Measurements from ENCODE around the gene TTYH3. TPM values are rescaled to one million over a fixed set of nuclear protein-coding genes. Genes with fewer than 3 reads are reported as not detected.

Gene TTYH3
- total and polyA plus RNA-seq, 2 of the 13 experiments (the other 11 are each of a cell fraction or from before 2014, with no cell fraction given), result 26.3 to 50.0 TPM

DNA sequence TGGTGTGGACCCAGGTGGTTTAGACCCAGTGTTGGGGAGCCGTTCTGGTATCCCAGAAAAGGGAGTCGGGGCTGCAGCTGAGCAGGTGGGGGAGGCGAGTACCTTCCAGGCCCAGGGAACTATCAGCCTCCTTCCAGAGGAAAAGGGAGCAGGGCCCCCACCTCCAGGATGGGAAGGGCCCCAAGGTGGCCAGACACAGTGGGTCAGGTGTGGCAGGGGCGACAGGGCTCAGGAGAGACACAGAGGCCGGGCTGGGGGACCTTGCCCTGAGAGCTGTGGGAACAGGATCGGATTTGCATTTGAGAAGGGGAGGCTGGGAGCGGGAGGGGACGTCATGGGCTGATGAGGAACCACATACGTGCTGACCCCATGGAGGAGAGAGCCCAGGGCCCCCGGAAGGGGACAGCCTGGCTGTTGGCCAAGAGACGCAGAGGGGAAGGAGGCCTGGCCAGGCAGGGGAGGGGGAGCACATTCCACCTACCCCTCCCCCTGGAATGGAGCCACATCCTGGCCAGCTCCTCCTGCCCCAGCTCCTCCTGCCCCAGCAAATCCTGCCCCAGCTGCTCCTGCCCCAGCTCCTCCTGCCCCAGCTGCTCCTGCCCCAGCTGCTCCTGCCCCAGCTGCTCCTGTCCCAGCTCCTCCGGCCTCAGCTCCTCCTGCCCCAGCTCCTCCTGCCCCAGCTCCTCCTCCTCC lies 9.7 kb upstream of the TTYH3 start (continued):
- TF ChIP-seq ZNF670 (CRISPR knock-in tag; IDR thresholded peaks at IDR 0.05; ENCODE audit: borderline replicate concordance) (peak; percentile 59), MZF1 (CRISPR knock-in tag; IDR thresholded peaks at IDR 0.05; ENCODE audit: borderline replicate concordance) (peak; percentile 44; the same call in 1 of the 2 replicates), ZSCAN30 (CRISPR knock-in tag; IDR thresholded peaks at IDR 0.05) (no peak), FOXC1 (CRISPR knock-in tag; IDR thresholded peaks at IDR 0.05; ENCODE audit: borderline replicate concordance) (peak; percentile 45; the same call in 1 of the 2 replicates), ZNF674 (CRISPR knock-in tag; IDR thresholded peaks at IDR 0.05; ENCODE audit: low read depth) (no peak), ZNF367 (CRISPR knock-in tag; IDR thresholded peaks at IDR 0.05; ENCODE audit: borderline replicate concordance) (no peak), EHMT2 (IDR thresholded peaks at IDR 0.05; ENCODE audit: borderline replicate concordance, low read depth, low read length) (no peak), ELF1 (CRISPR knock-in tag; IDR thresholded peaks at IDR 0.05) (peak; percentile 72), EED (CRISPR knock-in tag; IDR thresholded peaks at IDR 0.05) (no peak)
- TF ChIP-seq, protein P1, sequence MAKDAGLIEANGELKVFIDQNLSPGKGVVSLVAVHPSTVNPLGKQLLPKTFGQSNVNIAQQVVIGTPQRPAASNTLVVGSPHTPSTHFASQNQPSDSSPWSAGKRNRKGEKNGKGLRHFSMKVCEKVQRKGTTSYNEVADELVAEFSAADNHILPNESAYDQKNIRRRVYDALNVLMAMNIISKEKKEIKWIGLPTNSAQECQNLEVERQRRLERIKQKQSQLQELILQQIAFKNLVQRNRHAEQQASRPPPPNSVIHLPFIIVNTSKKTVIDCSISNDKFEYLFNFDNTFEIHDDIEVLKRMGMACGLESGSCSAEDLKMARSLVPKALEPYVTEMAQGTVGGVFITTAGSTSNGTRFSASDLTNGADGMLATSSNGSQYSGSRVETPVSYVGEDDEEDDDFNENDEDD (CRISPR knock-in tag; IDR thresholded peaks at IDR 0.05; ENCODE audit: borderline replicate concordance), result peak; percentile 53; the same call in 1 of the 2 replicates
- TF ChIP-seq, protein P2, sequence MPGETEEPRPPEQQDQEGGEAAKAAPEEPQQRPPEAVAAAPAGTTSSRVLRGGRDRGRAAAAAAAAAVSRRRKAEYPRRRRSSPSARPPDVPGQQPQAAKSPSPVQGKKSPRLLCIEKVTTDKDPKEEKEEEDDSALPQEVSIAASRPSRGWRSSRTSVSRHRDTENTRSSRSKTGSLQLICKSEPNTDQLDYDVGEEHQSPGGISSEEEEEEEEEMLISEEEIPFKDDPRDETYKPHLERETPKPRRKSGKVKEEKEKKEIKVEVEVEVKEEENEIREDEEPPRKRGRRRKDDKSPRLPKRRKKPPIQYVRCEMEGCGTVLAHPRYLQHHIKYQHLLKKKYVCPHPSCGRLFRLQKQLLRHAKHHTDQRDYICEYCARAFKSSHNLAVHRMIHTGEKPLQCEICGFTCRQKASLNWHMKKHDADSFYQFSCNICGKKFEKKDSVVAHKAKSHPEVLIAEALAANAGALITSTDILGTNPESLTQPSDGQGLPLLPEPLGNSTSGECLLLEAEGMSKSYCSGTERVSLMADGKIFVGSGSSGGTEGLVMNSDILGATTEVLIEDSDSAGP (CRISPR knock-in tag; IDR thresholded peaks at IDR 0.05; ENCODE audit: borderline replicate concordance), result peak; percentile 78; the same call in 1 of the 2 replicates
- TF ChIP-seq, protein P3, sequence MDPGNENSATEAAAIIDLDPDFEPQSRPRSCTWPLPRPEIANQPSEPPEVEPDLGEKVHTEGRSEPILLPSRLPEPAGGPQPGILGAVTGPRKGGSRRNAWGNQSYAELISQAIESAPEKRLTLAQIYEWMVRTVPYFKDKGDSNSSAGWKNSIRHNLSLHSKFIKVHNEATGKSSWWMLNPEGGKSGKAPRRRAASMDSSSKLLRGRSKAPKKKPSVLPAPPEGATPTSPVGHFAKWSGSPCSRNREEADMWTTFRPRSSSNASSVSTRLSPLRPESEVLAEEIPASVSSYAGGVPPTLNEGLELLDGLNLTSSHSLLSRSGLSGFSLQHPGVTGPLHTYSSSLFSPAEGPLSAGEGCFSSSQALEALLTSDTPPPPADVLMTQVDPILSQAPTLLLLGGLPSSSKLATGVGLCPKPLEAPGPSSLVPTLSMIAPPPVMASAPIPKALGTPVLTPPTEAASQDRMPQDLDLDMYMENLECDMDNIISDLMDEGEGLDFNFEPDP (CRISPR knock-in tag; conservative IDR thresholded peaks at IDR 0.05), result no peak
- TF ChIP-seq, protein P4, sequence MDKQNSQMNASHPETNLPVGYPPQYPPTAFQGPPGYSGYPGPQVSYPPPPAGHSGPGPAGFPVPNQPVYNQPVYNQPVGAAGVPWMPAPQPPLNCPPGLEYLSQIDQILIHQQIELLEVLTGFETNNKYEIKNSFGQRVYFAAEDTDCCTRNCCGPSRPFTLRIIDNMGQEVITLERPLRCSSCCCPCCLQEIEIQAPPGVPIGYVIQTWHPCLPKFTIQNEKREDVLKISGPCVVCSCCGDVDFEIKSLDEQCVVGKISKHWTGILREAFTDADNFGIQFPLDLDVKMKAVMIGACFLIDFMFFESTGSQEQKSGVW (CRISPR knock-in tag; IDR thresholded peaks at IDR 0.05; ENCODE audit: borderline replicate concordance), result no peak
- TF ChIP-seq, protein P5, sequence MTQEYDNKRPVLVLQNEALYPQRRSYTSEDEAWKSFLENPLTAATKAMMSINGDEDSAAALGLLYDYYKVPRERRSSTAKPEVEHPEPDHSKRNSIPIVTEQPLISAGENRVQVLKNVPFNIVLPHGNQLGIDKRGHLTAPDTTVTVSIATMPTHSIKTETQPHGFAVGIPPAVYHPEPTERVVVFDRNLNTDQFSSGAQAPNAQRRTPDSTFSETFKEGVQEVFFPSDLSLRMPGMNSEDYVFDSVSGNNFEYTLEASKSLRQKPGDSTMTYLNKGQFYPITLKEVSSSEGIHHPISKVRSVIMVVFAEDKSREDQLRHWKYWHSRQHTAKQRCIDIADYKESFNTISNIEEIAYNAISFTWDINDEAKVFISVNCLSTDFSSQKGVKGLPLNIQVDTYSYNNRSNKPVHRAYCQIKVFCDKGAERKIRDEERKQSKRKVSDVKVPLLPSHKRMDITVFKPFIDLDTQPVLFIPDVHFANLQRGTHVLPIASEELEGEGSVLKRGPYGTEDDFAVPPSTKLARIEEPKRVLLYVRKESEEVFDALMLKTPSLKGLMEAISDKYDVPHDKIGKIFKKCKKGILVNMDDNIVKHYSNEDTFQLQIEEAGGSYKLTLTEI (CRISPR knock-in tag; conservative IDR thresholded peaks at IDR 0.05), result no peak
- TF ChIP-seq, protein P6, sequence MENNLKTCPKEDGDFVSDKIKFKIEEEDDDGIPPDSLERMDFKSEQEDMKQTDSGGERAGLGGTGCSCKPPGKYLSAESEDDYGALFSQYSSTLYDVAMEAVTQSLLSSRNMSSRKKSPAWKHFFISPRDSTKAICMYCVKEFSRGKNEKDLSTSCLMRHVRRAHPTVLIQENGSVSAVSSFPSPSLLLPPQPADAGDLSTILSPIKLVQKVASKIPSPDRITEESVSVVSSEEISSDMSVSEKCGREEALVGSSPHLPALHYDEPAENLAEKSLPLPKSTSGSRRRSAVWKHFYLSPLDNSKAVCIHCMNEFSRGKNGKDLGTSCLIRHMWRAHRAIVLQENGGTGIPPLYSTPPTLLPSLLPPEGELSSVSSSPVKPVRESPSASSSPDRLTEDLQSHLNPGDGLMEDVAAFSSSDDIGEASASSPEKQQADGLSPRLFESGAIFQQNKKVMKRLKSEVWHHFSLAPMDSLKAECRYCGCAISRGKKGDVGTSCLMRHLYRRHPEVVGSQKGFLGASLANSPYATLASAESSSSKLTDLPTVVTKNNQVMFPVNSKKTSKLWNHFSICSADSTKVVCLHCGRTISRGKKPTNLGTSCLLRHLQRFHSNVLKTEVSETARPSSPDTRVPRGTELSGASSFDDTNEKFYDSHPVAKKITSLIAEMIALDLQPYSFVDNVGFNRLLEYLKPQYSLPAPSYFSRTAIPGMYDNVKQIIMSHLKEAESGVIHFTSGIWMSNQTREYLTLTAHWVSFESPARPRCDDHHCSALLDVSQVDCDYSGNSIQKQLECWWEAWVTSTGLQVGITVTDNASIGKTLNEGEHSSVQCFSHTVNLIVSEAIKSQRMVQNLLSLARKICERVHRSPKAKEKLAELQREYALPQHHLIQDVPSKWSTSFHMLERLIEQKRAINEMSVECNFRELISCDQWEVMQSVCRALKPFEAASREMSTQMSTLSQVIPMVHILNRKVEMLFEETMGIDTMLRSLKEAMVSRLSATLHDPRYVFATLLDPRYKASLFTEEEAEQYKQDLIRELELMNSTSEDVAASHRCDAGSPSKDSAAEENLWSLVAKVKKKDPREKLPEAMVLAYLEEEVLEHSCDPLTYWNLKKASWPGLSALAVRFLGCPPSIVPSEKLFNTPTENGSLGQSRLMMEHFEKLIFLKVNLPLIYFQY (CRISPR knock-in tag; IDR thresholded peaks at IDR 0.05; ENCODE audit: borderline replicate concordance), result peak; percentile 35; the same call in 1 of the 2 replicates

Measured in HepG2 (cell line).